ENCODE measurements around the gene EMC6.
A peak's percentile ranks its signal among the peaks of the same experiment; 100 is the strongest.

The EMC6 gene

GRCh38 chr17:3668279-3669084 lies at the start of gene EMC6, which contains the start of gene TAX1BP3:
TSS of gene EMC6 (plus strand) at chr17:3668812. CDS start at chr17:3669147, 335 bp downstream.
TSS of gene TAX1BP3 (minus strand) at chr17:3668578. CDS start at chr17:3668526, 52 bp downstream.
- DNase-seq (ENCODE audit: low read depth in 3 of 3, low spot score in 1 of 3) = peak; percentile 97 to 99 (median 98)

GRCh38 chr17:3621146-3621720 lies 47.4 kb upstream of the EMC6 start:
- no peak for DNase-seq (ENCODE audit: low read depth in 3 of 3, low spot score in 1 of 3)

- DNase-seq (ENCODE audit: low read depth in 3 of 3, low spot score in 1 of 3) = no peak
Measured at GRCh38 chr17:3622977-3623594, 45.5 kb upstream of the EMC6 start.

GRCh38 chr17:3626831-3627768 lies 41.5 kb upstream of the EMC6 start:
- DNase-seq (ENCODE audit: low read depth in 3 of 3, low spot score in 1 of 3) = no peak

DNA sequence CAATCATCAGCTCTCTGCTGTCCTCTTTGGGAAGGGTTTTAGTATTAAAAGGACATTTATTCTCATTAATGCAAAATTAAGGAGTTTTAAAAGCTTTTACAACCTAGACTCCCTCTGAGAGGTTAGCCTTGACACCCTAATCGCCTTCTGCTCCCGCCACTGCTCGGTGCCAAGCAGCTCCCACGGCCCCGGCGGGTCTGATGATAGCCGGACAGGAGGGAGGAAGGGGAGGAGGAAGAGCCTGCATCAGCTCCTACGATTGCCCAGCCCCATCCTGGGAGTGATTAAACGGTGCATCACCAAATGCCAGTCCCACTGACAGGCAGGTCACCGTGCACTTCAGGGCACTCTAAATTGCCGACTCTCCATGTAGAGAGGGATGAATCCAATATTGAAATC lies 40.8 kb upstream of the EMC6 start:
- DNase-seq (ENCODE audit: low read depth in 3 of 3, low spot score in 1 of 3) = no peak

GRCh38 chr17:3630781-3631180 lies 37.8 kb upstream of the EMC6 start:
- no peak for DNase-seq (ENCODE audit: low read depth in 3 of 3, low spot score in 1 of 3)

GRCh38 chr17:3632287-3632686 lies 36.3 kb upstream of the EMC6 start:
- no peak for DNase-seq (ENCODE audit: low read depth in 3 of 3, low spot score in 1 of 3)

DNA sequence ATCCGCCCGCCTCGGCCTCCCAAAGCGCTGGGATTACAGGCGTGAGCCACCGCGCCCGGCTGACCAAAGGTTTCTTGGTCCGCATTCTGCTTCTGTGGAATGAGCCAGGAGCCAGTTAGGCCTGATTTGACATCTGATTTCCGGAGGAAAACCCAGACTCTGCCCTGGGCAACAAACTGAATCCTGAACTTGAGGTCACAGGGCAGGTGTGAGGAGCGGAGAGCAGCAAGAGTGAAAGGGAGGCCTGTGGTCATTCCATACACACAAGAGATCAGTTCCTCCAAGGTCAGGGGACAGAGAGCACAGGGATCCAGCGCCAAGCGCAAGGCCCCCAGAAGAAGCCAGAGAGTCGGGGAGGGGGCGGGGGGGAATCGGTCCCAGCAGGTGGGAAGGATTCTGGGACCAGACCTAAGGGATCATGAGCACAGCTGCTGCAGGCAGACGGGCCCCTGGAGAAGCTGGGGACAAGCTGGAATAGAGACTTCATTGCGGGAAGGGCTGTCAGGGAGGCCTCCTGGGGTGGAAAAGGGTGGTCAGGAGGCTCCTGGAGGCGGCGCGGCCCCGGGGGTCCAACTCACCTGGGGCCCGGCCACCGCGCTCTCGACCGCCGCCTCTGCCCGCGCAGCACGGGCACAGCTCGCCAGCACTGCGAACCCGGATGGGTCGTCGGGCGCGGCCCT lies 33.0 kb upstream of the EMC6 start:
- DNase-seq (ENCODE audit: low read depth in 3 of 3, low spot score in 1 of 3) = no peak

DNA sequence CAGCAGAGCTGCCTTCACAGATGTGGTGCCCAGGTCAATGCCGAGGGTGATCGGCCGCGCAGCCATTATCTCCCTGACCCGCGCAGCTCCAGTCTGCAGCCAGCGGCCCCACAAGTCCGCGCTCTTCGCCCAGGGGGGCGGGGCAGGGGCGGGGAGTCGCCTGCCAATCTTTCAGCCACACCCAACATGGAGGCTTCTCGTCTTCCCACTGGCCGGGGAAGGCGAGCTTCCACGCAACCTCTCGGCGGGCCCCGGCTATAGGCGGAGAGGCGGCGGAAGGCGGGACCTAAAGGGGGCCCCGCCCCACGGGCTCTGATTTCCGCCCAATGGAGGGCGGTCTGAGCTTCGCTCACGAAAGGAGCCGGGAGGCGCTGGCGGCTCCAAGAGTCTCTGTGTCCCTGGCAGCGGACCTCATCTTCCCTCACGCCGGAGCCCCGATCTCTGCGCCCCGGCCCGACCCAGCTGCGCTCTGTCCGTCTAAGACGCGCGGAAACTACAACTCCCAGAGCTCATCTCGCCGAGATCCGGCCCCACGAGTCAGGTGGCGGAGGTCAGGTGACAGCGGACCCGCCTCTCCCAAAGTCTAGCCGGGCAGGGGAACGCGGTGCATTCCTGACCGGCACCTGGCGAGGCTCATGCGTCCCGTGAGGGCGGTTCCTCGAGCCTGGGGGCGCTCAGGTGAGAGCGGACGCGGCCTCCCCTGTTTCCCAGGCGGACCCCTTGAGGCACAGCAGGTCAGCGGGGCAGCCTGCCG lies 32.3 kb upstream of the EMC6 start, which contains the start of the genes CTNS and SHPK:
Gene CTNS (plus strand): TSS at position 607 of the 754 bp plus-strand sequence. CDS start 3,447 bp downstream, outside the sequence.
Gene SHPK (minus strand): TSS at position 97 of the 754 bp plus-strand sequence. CDS start 31 bp downstream, at position 66.
- DNase-seq (ENCODE audit: low read depth in 3 of 3, low spot score in 1 of 3) = peak; percentile 83 to 92 (median 87)

GRCh38 chr17:3636908-3637373 lies 31.7 kb upstream of the EMC6 start:
- peak in 1 of 3 donors; percentile 4 for DNase-seq (ENCODE audit: low read depth in 3 of 3, low spot score in 1 of 3)

DNA sequence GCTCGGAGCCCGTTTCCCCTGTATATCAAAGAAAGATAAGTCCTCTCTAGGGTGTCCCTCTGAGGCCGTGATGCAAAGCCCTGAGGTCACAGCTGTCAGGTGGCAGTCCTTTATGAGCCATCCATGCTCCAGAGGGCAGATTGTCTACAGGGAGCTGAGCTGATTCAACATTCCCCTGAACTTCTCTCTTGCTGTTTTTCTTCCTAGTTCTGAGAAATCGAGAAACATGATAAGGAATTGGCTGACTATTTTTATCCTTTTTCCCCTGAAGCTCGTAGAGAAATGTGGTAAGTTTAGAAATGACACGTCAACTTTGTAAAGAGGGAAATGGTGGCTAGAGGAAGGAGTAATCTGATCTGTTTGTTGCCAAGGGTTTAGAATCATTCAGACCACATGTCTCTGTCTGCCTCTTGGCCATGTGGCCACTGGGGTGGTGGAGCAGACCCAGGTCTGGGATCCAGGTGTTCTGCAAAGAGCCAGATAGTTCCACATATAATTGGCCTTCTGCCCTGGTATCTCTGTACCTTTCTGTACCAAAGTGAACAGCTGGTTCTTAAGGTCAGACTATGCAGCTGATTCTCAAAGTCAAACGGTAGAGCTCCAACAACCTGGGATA lies 28.5 kb upstream of the EMC6 start:
- DNase-seq (ENCODE audit: low read depth in 3 of 3, low spot score in 1 of 3) = no peak

DNA sequence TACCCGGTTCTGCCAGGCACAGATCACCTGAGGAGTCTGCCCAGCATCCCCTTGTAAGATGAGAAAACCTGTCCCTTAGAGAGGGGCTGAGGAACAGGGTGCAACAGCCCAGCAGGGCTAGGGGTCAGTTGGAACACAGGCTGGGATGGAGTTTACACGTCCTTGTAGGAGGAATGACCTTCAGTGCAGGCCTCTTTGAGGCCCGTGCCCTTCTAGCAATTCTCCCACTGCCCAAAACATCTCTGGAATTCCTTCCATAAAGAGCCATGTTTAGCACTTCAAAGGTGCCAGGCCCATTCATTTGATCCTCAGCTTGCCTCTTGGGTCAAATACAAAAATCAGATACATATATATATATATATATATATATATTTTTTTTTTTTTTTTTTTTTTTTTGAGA lies 27.6 kb upstream of the EMC6 start:
- DNase-seq (ENCODE audit: low read depth in 3 of 3, low spot score in 1 of 3) = no peak

- no peak for DNase-seq (ENCODE audit: low read depth in 3 of 3, low spot score in 1 of 3)
Measured at GRCh38 chr17:3641717-3642486, 26.7 kb upstream of the EMC6 start.

- no peak for DNase-seq (ENCODE audit: low read depth in 3 of 3, low spot score in 1 of 3)
Measured at GRCh38 chr17:3643889-3644349, 24.7 kb upstream of the EMC6 start.

DNA sequence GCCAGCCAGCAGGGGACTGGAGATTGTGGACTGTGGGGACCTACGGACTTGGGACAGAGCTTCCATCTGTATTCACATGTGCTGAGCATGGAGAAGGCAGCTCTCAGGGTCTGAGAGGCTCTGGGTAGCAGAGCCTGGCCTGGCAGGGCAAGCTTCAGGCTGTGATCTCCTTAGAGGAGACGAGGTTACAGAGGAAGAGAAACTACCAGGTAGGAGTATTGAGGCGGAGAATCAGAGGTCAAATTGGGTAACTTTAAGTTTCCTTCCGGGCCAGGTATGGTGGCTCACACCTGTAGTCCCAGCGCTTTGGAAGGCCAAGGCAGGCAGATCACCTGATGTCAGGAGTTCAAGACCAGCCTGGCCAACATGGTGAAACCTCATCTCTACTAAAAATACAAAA lies 23.3 kb upstream of the EMC6 start:
- DNase-seq (ENCODE audit: low read depth in 3 of 3, low spot score in 1 of 3) = no peak

- DNase-seq (ENCODE audit: low read depth in 3 of 3, low spot score in 1 of 3) = no peak
Measured at GRCh38 chr17:3647251-3647650, 21.4 kb upstream of the EMC6 start.

DNA sequence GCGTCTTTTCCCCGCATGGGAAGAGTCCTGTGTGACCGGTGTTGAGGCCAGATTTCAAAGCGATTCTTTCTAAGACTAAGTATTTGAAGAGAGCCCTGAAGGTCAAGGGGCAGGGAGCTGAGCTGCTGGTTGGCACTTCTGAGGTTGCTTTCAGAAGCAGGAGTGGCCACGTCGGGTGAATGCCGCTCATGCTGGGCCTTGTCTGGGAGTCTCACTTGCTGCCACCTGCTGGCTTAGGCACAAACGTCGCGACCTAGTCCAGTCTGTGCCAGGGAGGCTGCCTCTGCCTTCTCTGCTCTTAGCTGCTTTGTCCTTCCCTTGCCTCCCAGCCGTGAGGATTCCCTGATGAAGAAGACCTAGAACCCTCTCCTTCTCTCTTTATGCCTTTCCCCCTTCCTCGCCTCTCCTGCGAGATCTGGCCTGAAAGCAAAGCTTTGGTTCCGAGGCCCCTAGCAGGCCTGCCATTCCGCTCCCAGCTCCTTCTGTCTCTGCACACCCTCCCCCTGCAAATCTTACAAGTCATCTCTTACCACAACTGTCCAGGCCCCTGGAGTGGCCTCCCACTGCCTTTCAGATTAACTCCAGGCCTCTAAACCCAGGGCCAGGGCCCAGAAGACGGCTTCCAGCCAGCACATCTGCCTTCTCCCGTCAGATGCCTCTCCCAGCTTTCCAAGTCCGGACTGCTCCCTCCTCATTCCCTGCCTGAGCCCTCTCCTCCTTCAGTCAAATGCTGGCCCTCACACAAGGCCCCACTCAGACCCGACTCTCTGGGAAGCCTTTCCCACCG lies 20.6 kb upstream of the EMC6 start:
- peak in 1 of 3 donors; percentile 21 for DNase-seq (ENCODE audit: low read depth in 3 of 3, low spot score in 1 of 3)

Measured in stimulated activated CD4-positive, alpha-beta T cell treated with anti-CD3 and anti-CD28 coated beads, TNF-alpha, amount 100 ng/mL, for 1 hour (primary cell).